GM12878 (cell line): ENCODE measurements around the gene LILRB1.

ENCODE experiments used
- BRCA1 ChIP-seq: IDR thresholded peaks from 2 replicates; pipeline ENCODE4 v1.6.1; 2011; ENCODE audit warnings: low read depth, low read length, improper control_type of control experiment
- CEBPB ChIP-seq, 2 experiments: fragments of 150-350 bp in 1 of 2; IDR thresholded peaks; 2 replicates each; pipeline ENCODE4 v1.6.1; 2012 to 2014; ENCODE audit warnings: low read depth in 2 of 2, low read length in 2 of 2, borderline replicate concordance in 1 of 2, inconsistent platforms in 1 of 2
- CTCF ChIP-seq, 3 experiments: IDR thresholded peaks in 2 of 3; conservative IDR thresholded peaks in 1 of 3; 2 replicates each; pipeline ENCODE4 v1.5.1; 2011; ENCODE audit warnings: low read depth in 3 of 3, low read length in 3 of 3, mild to moderate bottlenecking in 3 of 3, control low read depth in 2 of 3, moderate library complexity in 2 of 3, inconsistent platforms in 1 of 3, mixed read lengths in 1 of 3; ENCODE audit not compliant: control insufficient read depth in 2 of 3, insufficient read depth in 1 of 3; ENCODE audit errors: extremely low read depth in 1 of 3
- EGR1 ChIP-seq, 2 experiments: IDR thresholded peaks; 1 replicate in 1 of 2; 2 replicates in 1 of 2; pipeline ENCODE4 v1.6.1; 2011 to 2012; ENCODE audit warnings: low read depth in 2 of 2, low read length in 2 of 2, borderline replicate concordance in 1 of 2, mild to moderate bottlenecking in 1 of 2, moderate library complexity in 1 of 2
- EZH2 ChIP-seq: IDR thresholded peaks from 2 replicates; pipeline ENCODE4 v1.6.1; 2012; ENCODE audit warnings: low read depth, mild to moderate bottlenecking, control low read depth, inconsistent platforms, low read length, borderline replicate concordance; ENCODE audit not compliant: control insufficient read depth
- NBN ChIP-seq: fragments of 450-650 bp; IDR thresholded peaks from 2 replicates; pipeline ENCODE4 v1.6.1; 2016
- PKNOX1 ChIP-seq: fragments of 450-650 bp; IDR thresholded peaks from 2 replicates; pipeline ENCODE4 v1.6.1; 2016; ENCODE audit warnings: mild to moderate bottlenecking
- POLR2A ChIP-seq: IDR thresholded peaks from 2 replicates; pipeline ENCODE4 v1.6.1; 2011; ENCODE audit warnings: low read depth, mild to moderate bottlenecking, low read length
- SMARCA5 ChIP-seq: fragments of 450-650 bp; IDR thresholded peaks from 2 replicates; pipeline ENCODE4 v1.6.1; 2017; ENCODE audit warnings: mild to moderate bottlenecking
- SP1 ChIP-seq: IDR thresholded peaks from one replicate; pipeline ENCODE4 v1.6.1; 2011; ENCODE audit warnings: low read depth, low read length
- TAF1 ChIP-seq: IDR thresholded peaks from 2 replicates; pipeline ENCODE4 v1.6.1; 2011; ENCODE audit warnings: mild to moderate bottlenecking, low read depth, low read length, borderline replicate concordance
- TCF12 ChIP-seq: IDR thresholded peaks from 2 replicates; pipeline ENCODE4 v1.6.1; 2011; ENCODE audit warnings: low read depth, mild to moderate bottlenecking, low read length
- ZNF24 ChIP-seq: fragments of 450-650 bp; IDR thresholded peaks from 2 replicates; pipeline ENCODE4 v1.6.1; 2017; ENCODE audit warnings: antibody characterized with exemption, mild to moderate bottlenecking
- TF ChIP-seq, protein P1 (sequence below): IDR thresholded peaks from 2 replicates; pipeline ENCODE4 v1.6.1; 2012; ENCODE audit warnings: low read depth, low read length, improper control_type of control experiment

DNA sequence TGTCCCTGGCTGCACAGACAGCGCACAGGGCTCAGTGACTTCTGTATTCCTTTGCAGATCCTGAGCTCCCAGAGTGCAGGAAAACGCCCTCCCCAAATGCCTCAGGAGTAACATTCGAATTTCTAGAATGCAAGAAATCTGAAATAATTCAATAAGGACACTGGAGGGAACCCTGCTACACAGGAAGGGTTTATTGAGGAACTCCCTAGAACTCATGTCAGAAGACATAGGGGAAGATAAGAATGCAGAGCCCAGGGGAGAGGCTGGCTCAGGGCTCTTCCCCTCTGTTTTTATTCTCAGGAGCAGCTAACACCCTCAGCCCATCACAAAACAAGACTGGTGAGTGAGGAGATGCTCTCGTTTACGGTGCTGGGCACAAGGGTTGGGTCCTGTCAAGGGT lies 30.1 kb upstream of the LILRB1 start:
- TF ChIP-seq ZNF24 (no peak), CEBPB (IDR thresholded peaks at IDR 0.05; ENCODE audit: borderline replicate concordance in 1 of 2, low read depth in 2 of 2, low read length in 2 of 2) (no peak), TCF12 (no peak), CTCF (IDR thresholded peaks at IDR 0.05 in 2 of 3, conservative IDR thresholded peaks at IDR 0.05 in 1 of 3; ENCODE audit: control insufficient read depth in 2 of 3, extremely low read depth in 1 of 3, insufficient read depth in 1 of 3, low read depth in 3 of 3, low read length in 3 of 3) (peak in 1 of 3 experiments; percentile 12; a peak in 1 of 6 replicates), POLR2A (no peak), SMARCA5 (no peak), EZH2 (no peak), PKNOX1 (no peak), BRCA1 (no peak), SP1 (no peak), TAF1 (no peak), NBN (no peak), EGR1 (IDR thresholded peaks at IDR 0.05; ENCODE audit: borderline replicate concordance in 1 of 2, low read depth in 2 of 2, low read length in 2 of 2) (no peak)
- TF ChIP-seq, protein P1, sequence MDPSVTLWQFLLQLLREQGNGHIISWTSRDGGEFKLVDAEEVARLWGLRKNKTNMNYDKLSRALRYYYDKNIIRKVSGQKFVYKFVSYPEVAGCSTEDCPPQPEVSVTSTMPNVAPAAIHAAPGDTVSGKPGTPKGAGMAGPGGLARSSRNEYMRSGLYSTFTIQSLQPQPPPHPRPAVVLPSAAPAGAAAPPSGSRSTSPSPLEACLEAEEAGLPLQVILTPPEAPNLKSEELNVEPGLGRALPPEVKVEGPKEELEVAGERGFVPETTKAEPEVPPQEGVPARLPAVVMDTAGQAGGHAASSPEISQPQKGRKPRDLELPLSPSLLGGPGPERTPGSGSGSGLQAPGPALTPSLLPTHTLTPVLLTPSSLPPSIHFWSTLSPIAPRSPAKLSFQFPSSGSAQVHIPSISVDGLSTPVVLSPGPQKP, result no peak
